ENCODE data around the gene UTP11. TPM values are rescaled to one million over a fixed set of nuclear protein-coding genes. Genes with fewer than 3 reads are reported as not detected.

UTP11 gene
- total RNA-seq, 6 experiments from 2014 or later: 6.8 to 33.1 (median 12.8) TPM

DNA sequence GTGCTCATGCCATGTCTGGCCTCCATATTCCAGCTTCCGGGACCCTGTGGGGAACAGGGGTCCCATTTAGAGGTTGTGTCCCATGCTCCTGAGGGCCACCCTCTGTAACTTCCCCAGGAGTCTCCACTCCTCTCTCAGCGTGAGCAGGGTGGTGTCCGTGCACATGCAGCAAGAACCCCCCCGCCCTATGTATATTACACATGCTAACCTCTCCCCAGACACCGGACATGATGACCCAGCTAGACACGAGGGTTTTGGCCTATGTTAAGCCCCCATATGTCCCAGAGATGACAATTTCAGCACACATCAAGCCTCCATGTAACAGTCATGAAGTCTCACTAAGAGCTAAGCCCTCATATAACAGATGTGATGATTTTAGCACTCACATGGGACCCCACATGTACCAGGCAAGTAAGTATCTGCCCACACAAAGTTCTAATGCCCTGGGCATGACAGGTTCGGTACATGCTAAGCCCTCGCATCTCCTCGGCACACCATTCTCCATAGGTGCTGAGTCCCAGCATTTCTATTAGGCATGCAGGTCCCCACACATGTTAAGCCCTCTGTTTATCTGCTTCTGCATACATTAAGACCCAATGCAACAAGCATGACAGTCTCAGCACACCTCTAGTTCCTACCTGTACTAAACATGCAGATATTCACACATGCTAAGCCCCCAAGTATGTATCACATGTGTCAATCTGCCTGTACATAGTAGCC is 14.3 kb upstream of the UTP11 start:
- Histone ChIP-seq H3K27me3 (no peaks in the 10 kb centered on the region), H3K27ac (no peak overlapping the region), H3K4me1 (peaks cover 0 to 3% (median 0%) of the 10 kb centered on the region in 4 donors), H3K9me3 (no peaks in the 10 kb centered on the region), H3K4me3 (no peak overlapping the region), H3K36me3 (no peaks in the 10 kb centered on the region)
- DNase-seq (no peak), ATAC-seq (no peak)
- 62% methylated on average over 2 of the region's 9 CpGs for WGBS (ENCODE audit: insufficient coverage, low coverage, low lambda C conversion rate, missing lambda C conversion rate)
- intact Hi-C loops (cut with DNase I): no loop called here
- TF ChIP-seq, protein P1, sequence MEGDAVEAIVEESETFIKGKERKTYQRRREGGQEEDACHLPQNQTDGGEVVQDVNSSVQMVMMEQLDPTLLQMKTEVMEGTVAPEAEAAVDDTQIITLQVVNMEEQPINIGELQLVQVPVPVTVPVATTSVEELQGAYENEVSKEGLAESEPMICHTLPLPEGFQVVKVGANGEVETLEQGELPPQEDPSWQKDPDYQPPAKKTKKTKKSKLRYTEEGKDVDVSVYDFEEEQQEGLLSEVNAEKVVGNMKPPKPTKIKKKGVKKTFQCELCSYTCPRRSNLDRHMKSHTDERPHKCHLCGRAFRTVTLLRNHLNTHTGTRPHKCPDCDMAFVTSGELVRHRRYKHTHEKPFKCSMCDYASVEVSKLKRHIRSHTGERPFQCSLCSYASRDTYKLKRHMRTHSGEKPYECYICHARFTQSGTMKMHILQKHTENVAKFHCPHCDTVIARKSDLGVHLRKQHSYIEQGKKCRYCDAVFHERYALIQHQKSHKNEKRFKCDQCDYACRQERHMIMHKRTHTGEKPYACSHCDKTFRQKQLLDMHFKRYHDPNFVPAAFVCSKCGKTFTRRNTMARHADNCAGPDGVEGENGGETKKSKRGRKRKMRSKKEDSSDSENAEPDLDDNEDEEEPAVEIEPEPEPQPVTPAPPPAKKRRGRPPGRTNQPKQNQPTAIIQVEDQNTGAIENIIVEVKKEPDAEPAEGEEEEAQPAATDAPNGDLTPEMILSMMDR (IDR thresholded peaks at IDR 0.05): no peak
- TF ChIP-seq POLR2A (IDR thresholded peaks at IDR 0.05): no peak

DNA sequence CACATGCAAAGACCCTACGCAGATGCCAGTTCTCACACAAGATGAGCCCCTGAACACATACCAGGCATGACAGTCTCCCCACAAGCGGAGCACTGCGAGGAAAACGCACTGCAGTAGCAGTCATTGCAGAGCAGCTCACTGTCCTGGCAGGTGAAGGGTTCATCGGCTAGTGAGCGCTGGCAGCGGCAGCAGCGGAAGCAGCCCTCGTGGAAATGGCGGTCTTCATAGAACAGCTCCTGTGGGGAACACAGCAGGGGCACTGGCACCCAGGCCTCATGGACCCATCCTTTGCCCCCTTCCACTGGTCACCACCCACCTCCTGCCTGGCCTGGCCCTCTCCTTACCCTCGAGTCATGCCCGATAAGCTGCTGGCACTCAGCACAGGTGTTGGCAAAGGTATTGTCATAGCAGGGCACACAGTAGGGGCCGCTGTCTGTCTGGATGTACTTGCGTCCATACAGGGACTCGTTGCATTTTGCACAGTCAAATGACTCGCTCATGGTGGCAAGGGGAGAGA is 13.6 kb upstream of the UTP11 start:
- no peak overlapping the region for H3K4me3 ChIP-seq
- intact Hi-C loops (cut with DNase I): no loop called here
- DNase-seq (no peak), ATAC-seq (no peak)
- no peaks in the 10 kb centered on the region for H3K27me3 ChIP-seq
- no peaks in the 10 kb centered on the region for H3K9me3 ChIP-seq
- H3K36me3 ChIP-seq: no peaks in the 10 kb centered on the region
- TF ChIP-seq POLR2A (IDR thresholded peaks at IDR 0.05): no peak
- TF ChIP-seq, protein P1 (IDR thresholded peaks at IDR 0.05): no peak
- H3K27ac ChIP-seq: peak overlapping the region; percentile 40 to 90 (median 59)
- peaks cover 0 to 3% (median 0%) of the 10 kb centered on the region in 4 donors for H3K4me1 ChIP-seq
- 67% methylated on average over 2 of the region's 16 CpGs for WGBS (ENCODE audit: insufficient coverage, low coverage, low lambda C conversion rate, missing lambda C conversion rate)

DNA sequence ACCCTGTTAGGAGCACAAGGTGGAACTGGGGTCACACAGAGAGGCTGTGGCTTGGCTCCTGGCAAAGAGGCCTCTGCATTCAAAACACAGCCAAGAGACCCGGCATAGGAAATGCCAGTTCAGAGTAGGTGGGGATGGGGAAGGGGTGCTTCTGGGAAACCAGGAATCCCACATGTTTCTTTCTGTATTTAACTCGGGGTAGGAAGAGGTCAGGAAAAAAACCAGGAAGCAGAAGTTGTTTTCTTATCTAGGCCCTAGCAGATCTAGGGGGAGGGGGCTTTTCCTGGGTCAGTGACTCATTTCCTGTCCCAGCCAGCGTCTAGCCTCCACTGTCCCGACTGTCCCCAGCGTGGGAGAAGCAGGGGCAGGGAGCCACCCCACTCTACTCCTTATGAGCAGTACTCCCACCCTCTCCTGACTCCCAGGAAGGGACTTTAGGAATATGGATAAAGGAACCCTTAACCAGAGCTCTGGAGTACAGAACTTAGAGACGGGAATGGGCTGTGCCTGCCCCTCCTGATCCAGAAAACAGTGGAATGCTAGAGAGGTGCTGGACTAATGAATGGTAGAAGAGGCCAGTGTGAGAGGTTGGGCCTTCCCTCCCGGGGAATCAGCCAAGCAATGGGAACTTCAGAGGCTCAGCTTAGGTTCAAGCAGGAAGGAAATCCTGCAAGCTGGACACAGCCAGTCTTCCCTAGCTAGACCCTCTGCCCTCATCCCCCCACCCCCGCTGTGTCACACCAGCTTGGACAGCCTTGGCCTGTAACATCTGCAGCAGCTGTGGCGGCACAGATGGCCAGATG is 12.9 kb upstream of the UTP11 start:
- Histone ChIP-seq H3K36me3 (no peaks in the 10 kb centered on the region), H3K4me1 (peaks cover 0 to 3% (median 0%) of the 10 kb centered on the region in 4 donors), H3K27me3 (no peaks in the 10 kb centered on the region), H3K4me3 (no peak overlapping the region), H3K9me3 (no peaks in the 10 kb centered on the region), H3K27ac (peak overlapping the region; percentile 40 to 90 (median 59))
- whole genome bisulfite sequencing (ENCODE audit: insufficient coverage, low coverage, low lambda C conversion rate, missing lambda C conversion rate): 19% methylated on average over 5 of the region's 9 CpGs
- ATAC-seq (peak; percentile 46 to 67 (median 55)), DNase-seq (peak in 1 of 3 donors; percentile 57)
- intact Hi-C loops (cut with DNase I): no loop called here
- TF ChIP-seq, protein P1 (IDR thresholded peaks at IDR 0.05): no peak
- TF ChIP-seq POLR2A (IDR thresholded peaks at IDR 0.05): no peak

DNA sequence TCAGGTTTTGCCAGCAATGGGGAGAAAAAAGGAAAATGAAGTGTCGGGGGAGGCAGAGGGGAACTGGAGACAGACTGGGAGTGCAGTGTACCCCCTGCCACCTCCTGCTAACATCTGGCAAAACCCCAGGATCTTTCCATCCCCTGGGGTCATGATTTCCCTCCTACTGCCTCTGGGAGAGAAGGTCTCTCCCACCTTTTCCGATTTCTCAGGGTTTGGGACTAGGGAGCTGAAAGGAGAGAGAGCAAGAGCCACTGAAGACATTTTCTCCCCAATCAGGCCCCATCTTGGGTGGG is 12.4 kb upstream of the UTP11 start:
- peaks cover 0 to 3% (median 0%) of the 10 kb centered on the region in 4 donors for H3K4me1 ChIP-seq
- TF ChIP-seq, protein P1 (IDR thresholded peaks at IDR 0.05): no peak
- TF ChIP-seq POLR2A (IDR thresholded peaks at IDR 0.05): no peak
- intact Hi-C loops (cut with DNase I): no loop called here
- H3K9me3 ChIP-seq: no peaks in the 10 kb centered on the region
- H3K36me3 ChIP-seq: no peaks in the 10 kb centered on the region
- peak overlapping the region; percentile 40 to 90 (median 59) for H3K27ac ChIP-seq
- H3K4me3 ChIP-seq: no peak overlapping the region
- DNase-seq (no peak), ATAC-seq (no peak)
- H3K27me3 ChIP-seq: no peaks in the 10 kb centered on the region
- WGBS (ENCODE audit: insufficient coverage, low coverage, low lambda C conversion rate, missing lambda C conversion rate): 58% methylated on average over 2 of the region's 2 CpGs
